Ishikawa (cell line): ENCODE results near the gene SPEF2.

Experiments
- CEBPB ChIP-seq: IDR thresholded peaks from 2 replicates; pipeline ENCODE4 v1.6.1; 2012
- CREB1 ChIP-seq: IDR thresholded peaks from 2 replicates; pipeline ENCODE4 v1.6.1; 2012; ENCODE audit warnings: low read depth
- TAF1 ChIP-seq: IDR thresholded peaks from 2 replicates; pipeline ENCODE4 v1.6.1; 2012; ENCODE audit warnings: low read depth, mild to moderate bottlenecking
- TCF12 ChIP-seq: IDR thresholded peaks from 2 replicates; pipeline ENCODE4 v1.6.1; 2012; ENCODE audit warnings: low read depth
- TF ChIP-seq, protein P1 (sequence below): IDR thresholded peaks from 2 replicates; pipeline ENCODE4 v1.6.1; 2012; ENCODE audit warnings: low read depth, mild to moderate bottlenecking

DNA sequence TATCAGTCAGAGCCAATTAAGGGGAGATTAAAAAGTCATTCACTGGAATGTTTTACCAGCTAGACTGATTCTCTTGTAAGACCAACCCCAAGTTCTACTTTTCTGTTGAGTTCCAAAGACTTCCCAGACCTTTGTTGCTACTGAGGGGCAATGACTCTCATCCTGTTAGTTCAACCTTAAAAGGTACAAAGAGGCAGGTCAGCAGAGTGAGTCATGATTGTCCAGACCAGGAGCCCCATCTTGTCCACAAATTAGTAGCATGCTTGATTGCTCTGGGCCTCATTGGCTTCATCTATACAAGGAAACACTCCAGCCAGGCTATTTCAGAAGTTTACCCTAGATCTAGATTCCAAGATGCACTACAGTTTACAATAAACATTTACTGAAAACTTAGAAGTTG lies 159.1 kb downstream of the SPEF2 start:
- TF ChIP-seq TAF1 (no peak), TCF12 (no peak), CREB1 (no peak), CEBPB (no peak)
- TF ChIP-seq, protein P1, sequence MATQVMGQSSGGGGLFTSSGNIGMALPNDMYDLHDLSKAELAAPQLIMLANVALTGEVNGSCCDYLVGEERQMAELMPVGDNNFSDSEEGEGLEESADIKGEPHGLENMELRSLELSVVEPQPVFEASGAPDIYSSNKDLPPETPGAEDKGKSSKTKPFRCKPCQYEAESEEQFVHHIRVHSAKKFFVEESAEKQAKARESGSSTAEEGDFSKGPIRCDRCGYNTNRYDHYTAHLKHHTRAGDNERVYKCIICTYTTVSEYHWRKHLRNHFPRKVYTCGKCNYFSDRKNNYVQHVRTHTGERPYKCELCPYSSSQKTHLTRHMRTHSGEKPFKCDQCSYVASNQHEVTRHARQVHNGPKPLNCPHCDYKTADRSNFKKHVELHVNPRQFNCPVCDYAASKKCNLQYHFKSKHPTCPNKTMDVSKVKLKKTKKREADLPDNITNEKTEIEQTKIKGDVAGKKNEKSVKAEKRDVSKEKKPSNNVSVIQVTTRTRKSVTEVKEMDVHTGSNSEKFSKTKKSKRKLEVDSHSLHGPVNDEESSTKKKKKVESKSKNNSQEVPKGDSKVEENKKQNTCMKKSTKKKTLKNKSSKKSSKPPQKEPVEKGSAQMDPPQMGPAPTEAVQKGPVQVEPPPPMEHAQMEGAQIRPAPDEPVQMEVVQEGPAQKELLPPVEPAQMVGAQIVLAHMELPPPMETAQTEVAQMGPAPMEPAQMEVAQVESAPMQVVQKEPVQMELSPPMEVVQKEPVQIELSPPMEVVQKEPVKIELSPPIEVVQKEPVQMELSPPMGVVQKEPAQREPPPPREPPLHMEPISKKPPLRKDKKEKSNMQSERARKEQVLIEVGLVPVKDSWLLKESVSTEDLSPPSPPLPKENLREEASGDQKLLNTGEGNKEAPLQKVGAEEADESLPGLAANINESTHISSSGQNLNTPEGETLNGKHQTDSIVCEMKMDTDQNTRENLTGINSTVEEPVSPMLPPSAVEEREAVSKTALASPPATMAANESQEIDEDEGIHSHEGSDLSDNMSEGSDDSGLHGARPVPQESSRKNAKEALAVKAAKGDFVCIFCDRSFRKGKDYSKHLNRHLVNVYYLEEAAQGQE = no peak
